Measurements from ENCODE around the gene EXT2.

Gene EXT2

DNA sequence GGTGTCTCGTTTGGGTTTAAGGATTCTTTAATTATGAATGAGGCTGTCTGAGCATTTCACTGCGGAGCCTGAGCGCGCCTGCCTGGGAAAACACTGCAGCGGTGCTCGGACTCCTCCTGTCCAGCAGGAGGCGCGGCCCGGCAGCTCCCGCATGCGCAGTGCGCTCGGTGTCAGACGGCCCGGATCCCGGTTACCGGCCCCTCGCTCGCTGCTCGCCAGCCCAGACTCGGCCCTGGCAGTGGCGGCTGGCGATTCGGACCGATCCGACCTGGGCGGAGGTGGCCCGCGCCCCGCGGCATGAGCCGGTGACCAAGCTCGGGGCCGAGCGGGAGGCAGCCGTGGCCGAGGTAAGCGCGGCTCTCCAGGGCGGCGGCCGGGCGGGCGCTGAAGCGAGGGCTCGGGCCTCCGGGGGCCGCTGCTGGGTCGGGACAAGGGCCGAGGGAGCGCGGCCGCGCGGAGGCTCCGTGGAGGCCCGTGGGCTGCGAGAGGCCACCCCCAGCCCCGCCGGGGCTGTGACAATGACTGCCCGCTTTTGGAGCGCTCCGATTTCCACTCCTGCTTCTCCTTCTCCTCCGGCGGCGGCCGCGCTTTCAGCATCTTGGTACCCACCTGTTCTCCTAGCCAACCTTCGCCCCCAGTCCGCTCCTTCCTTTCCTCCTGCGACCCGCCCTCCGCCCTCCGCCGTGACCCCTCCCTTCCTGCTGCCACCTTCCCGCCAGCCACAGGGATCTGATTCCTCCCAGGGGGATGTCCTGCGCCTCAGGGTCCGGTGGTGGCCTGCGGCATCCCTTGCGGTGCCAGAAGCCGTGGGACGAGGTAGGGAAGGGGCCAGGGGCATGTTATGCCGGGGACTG, at the start of gene EXT2:
EXT2 (plus strand) TSS at position 173 of the 854 bp plus-strand sequence. CDS start 12,035 bp downstream, outside the sequence.
- peak; percentile 66 to 78 (median 75) for DNase-seq

DNA sequence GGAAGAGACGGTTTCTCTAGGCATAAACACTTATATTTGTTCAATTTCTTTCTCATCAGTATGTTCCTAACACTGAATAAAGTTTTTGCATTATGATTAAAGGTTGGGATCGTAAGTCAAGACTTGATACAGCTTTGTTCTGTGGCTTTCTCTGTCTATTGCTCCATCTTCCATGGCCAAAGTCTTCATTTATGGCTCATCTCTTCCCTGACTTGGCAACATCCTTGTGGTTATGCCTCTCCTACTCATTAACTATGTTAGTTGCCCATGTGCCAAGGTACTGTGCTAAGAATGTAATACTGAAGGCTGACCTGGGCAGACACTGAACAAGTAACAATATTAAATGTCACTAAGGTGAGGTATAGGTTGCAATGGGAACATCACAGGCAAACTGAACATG, 49.3 kb upstream of the EXT2 start:
- no peak for DNase-seq

- no peak for DNase-seq
These were observed 48.2 kb upstream of the EXT2 start for GRCh38 chr11:44047298-44047697.

GRCh38 chr11:44047931-44048431, 47.5 kb upstream of the EXT2 start, which contains the start of gene ACCSL:
Gene ACCSL (plus strand): TSS chr11:44047981. CDS start chr11:44048037, 56 bp downstream.
- DNase-seq: no peak

DNA sequence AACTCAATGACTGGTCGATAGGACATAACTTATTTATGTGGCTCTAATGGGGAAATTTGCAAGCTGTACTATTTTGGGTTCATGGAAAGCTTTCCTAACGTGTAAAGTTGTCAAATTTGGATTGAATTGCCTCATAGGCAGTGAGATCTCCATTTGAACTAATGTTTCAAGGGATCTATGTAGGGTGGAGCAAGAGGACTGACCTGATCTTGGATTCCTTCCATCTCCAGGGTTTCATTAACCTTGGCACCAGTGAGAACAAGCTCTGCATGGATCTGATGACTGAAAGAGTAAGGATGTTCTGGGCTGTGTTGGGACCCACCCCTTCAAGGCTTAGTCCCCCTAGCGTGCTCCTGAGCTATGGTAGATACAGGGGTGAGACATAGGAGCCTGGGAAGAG, 45.6 kb upstream of the EXT2 start:
- DNase-seq: no peak

GRCh38 chr11:44051171-44051570, 44.3 kb upstream of the EXT2 start:
- no peak for DNase-seq

- no peak for DNase-seq
These were observed 38.1 kb upstream of the EXT2 start for GRCh38 chr11:44057340-44057739.

- no peak for DNase-seq
These were observed 37.2 kb upstream of the EXT2 start for GRCh38 chr11:44058275-44058674.

- DNase-seq: no peak
These were observed 30.3 kb upstream of the EXT2 start for GRCh38 chr11:44065161-44065661.

- DNase-seq: peak; percentile 52 to 84 (median 70)
These were observed 29.4 kb upstream of the EXT2 start, which contains the start of gene ACCS for GRCh38 chr11:44065841-44066731. Gene ACCS (plus strand): TSS chr11:44066270. CDS start chr11:44067628, 1,358 bp downstream.

DNA sequence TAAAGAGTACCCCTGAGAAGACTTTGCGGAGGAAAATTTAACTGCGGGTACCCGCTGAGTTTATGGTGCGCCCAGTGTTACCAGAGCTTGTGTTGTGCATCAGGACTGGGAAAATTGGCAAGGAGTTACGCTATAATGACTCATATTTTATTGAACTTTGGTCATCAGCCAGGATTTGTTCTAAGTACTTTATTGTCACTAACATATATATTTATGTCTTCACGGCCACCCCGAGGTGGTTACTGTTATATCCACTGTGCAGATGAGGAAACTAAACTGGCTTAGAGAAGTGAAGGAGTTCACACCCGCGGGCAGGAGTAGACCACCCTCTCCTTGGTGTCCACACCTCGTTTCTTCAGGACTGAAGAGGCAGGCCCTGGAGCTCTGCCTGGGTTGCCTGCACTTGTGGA, 28.7 kb upstream of the EXT2 start:
- no peak for DNase-seq

DNA sequence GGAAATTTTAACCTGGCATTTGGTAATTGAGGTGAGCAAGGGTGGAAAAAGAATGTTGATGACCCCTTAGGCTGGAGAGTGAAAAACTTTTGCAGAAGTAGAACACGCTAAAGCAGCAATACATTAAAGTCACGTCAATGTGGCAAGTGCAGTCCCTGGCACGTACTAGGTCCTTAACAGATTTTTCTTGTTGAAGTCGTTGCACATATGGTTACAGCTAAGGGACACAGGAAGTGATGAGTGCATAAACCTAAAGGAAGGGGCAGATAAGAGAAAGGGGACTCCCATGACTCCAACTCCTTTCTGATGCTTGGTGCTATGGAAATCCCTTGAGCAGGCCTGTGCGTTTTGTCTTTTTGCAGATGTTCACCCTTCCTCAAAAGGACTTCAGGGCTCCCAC, 28.2 kb upstream of the EXT2 start:
- no peak for DNase-seq

DNA sequence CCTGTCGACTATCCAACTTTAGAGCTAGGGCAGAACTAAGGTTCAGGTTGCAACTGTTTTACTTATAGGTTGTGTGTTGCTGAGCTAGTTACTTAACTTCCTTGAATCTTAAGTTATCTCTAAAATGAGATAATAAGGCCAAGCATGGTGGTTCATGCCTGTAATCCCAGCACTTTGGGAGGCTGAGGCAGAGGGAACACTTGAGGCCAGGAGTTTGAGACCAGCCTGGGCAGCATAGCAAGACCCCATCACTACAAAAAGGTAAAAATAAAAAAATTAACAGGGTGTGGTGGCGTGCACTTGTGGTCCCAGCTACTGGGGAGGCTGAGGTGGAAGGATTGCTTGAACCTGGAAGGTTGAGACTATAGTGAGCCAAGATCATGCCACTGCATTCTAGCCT, 27.3 kb upstream of the EXT2 start:
- DNase-seq: no peak

DNA sequence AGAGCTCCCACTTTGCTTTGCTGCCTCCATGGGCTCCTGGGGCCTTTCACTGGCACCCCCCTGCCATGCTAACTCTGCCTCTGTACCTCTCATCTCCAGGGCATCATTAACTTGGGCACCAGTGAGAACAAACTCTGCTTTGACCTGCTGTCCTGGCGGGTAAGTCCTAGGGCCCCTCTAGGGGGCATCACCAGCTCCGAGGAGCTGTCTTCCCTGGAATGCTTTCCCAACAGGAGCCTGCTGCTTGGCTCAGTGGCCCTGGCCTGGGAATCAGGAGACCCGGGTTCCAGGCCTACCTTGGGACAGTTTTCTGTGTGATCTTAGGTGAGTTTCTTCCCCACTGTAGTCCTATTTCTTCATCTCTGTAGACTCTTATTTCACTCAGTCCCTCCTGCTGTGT, 24.3 kb upstream of the EXT2 start:
- DNase-seq: no peak

- DNase-seq: no peak
These were observed 22.5 kb upstream of the EXT2 start for GRCh38 chr11:44072757-44073658.

DNA sequence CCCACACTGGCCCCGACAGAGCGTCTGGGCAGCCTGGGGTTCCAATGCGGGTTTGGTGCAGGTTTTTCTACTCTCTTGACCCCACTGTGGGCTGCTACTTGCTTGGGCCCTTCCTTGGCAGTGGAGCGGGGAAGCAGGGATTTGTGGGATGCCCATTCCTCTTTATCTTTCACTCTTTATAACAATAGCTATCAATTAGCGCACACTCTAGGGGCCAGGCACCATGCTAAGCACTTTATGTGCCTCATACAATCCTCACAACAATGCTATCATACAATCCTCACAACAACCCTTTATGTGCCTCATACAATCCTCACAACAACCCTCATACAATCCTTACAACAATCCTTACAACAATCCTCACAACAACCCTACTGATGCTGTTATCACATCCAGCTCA, 16.7 kb upstream of the EXT2 start:
- DNase-seq: no peak

- no peak for DNase-seq
These were observed 16.1 kb upstream of the EXT2 start for GRCh38 chr11:44079376-44079775.

GRCh38 chr11:44080951-44081350, 14.5 kb upstream of the EXT2 start:
- no peak for DNase-seq

DNA sequence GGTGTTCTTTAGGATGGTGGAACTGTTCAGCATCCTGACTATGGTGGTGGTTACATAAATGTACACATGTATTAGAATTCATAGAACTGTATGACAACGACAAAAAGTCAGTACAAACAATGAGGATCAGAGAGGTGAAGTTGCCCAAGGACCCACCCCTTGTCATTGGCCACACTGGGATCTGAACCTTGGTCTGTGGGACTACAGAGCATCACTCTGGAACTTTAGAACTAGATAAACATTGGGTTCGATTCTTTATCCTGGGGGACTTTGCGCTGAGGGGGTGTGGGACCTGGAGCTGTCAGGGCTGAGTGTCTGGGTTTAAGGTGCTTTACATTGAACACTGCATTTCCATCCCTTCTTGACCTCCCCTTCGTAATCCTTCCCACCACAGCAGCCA, 12.8 kb upstream of the EXT2 start:
- no peak for DNase-seq

DNA sequence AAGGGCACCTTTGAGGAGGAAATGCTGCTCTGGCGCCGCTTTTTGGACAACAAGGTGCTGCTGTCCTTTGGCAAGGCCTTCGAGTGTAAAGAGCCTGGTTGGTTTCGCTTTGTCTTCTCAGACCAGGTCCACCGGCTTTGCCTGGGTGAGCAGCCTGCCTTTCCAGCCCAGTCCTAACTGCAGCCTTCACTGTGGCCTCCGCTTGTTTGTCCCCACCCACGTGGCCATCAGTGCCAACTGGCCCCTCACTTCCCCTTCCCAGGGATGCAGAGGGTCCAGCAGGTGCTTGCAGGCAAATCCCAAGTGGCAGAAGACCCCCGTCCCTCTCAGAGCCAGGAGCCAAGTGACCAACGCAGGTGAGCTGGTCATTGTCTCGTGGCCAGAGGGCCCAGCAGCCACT, 12.0 kb upstream of the EXT2 start:
- DNase-seq: no peak

- no peak for DNase-seq
These were observed 11.6 kb upstream of the EXT2 start for GRCh38 chr11:44083906-44084305.

GRCh38 chr11:44085330-44085729, 10.1 kb upstream of the EXT2 start:
- DNase-seq: no peak

Measured in activated naive CD4-positive, alpha-beta T cell (primary cell).